ENCODE data around the gene WDR7.

DNA sequence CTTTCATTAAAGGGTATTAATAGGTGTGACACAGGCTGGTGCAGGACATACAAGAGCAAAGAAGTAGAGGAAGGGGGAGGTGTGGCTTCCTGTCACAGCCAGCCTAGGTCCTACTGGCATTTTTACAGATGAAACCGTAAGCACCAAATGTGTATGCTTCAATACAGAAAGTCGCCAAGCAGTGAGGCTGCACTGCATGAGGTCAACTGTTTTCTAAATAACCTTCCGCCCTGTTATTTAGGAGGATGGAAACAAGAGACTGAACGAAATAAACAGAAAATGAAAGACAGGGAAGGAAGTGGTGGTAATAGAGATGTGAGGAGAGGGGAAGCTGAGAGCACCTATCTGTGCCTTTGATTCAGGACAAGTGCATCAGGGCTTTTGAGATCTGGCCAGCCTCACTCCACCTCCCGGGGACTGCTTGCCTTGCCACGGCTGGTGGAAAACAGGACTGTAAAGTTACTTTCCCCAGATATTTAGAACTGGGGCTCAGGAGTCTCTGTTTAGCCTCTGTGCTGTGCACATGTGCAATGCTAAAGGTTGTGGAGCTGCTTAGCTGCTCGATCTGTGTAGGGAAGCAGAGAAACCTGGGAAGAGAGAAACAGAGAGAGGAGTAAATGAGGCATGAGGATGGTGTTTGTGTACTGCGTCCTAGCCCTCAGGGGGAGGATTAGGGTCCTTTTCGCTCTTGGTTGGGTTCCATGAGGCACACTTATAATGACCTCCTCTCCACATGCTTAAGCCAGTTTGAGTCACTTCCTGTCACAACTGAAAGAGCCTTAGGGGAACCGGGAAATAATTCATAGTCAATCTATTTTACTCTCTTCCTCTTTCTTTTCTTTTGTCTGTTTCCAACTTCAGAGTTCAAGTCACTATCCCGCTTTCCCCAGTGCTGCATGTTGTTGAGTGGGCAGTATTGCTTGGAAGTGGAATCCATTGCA is 433.4 kb downstream of the WDR7 start:
- TF ChIP-seq CTCF (IDR thresholded peaks at IDR 0.05) = no peak
- no peak for TF ChIP-seq POLR2A (IDR thresholded peaks at IDR 0.05)
